Panc1 (cell line): ENCODE data around the gene ASB7. TPM values are rescaled to one million over a fixed set of nuclear protein-coding genes. Genes with fewer than 3 reads are reported as not detected.

Experiments used
- ATAC-seq: fragments of 200-7000 bp; cut with Tn5 transposase; 2 replicates; pipeline ENCODE4 v1.9.1; 2020; ENCODE audit warnings: mild to moderate bottlenecking, moderate library complexity
- BruUV-seq: library from RNA; stranded (reverse); fragments of 400-500 nt; replicated peaks from 2 replicates; lab custom pipeline; 2021; lab: Mats Ljungman, UMichigan
- CTCF ChIA-PET: fragments of 300-600 bp; sonication (Branson Sonifier 250); formaldehyde crosslinking; loops from one replicate; lab custom pipeline; 2022; ENCODE audit warnings: antibody characterized with exemption; lab: Charles Lee
- POLR2A ChIA-PET: fragments of 300-600 bp; sonication (Branson Sonifier 250); formaldehyde crosslinking; loops from one replicate; lab custom pipeline; 2022; ENCODE audit warnings: antibody characterized with exemption; lab: Charles Lee
- DNase-seq: peaks from one replicate; pipeline ENCODE4 v3.0.0-alpha.2; 2010; ENCODE audit warnings: low read depth, low spot score
- H3K27ac ChIP-seq: 2 replicates; pipeline ENCODE4 v1.5.1; 2011; ENCODE audit warnings: mild to moderate bottlenecking, low read length, inconsistent platforms
- H3K27me3 ChIP-seq: fragments of 200-500 bp; sonication (Bioruptor generic); 2 replicates; pipeline ENCODE4 v1.6.0; 2014; ENCODE audit warnings: low read length, inconsistent platforms; ENCODE audit not compliant: control insufficient read depth, insufficient read depth
- H3K36me3 ChIP-seq: fragments of 200-500 bp; sonication (Bioruptor generic); 2 replicates; pipeline ENCODE4 v1.5.1; 2014; ENCODE audit warnings: inconsistent platforms, mild to moderate bottlenecking, low read length, moderate library complexity; ENCODE audit not compliant: control insufficient read depth, insufficient read depth
- H3K4me1 ChIP-seq: 2 replicates; pipeline ENCODE4 v1.5.1; 2011; ENCODE audit warnings: inconsistent platforms, mild to moderate bottlenecking, low read length, moderate library complexity; ENCODE audit not compliant: control insufficient read depth, insufficient read depth
- H3K4me3 ChIP-seq, 2 experiments: 2 replicates each; pipeline ENCODE4 v1.5.1; 2011 to 2012; ENCODE audit warnings: low read depth in 2 of 2, low read length in 2 of 2, mild to moderate bottlenecking in 2 of 2, inconsistent platforms in 1 of 2, moderate library complexity in 1 of 2
- H3K9me3 ChIP-seq: fragments of 200-500 bp; sonication (Bioruptor generic); 2 replicates; pipeline ENCODE4 v1.5.1; 2014; ENCODE audit warnings: low read depth, mild to moderate bottlenecking, inconsistent platforms, low read length, moderate library complexity; ENCODE audit not compliant: control insufficient read depth, insufficient read depth
- CTCF ChIP-seq: fragments of 450-650 bp; IDR thresholded peaks from 2 replicates; pipeline ENCODE4 v1.5.1; 2017; ENCODE audit warnings: mild to moderate bottlenecking
- POLR2AphosphoS5 ChIP-seq: IDR thresholded peaks from 2 replicates; pipeline ENCODE4 v1.6.1; 2012; ENCODE audit warnings: mild to moderate bottlenecking, low read depth, low read length, moderate library complexity
- REST ChIP-seq, 2 experiments: IDR thresholded peaks; 2 replicates each; pipeline ENCODE4 v1.6.1; 2011 to 2012; ENCODE audit warnings: low read depth in 2 of 2, control low read depth in 1 of 2, low read length in 1 of 2, mild to moderate bottlenecking in 1 of 2, moderate library complexity in 1 of 2; ENCODE audit not compliant: insufficient read depth in 1 of 2
- SIN3A ChIP-seq: IDR thresholded peaks from 2 replicates; pipeline ENCODE4 v1.6.1; 2012; ENCODE audit warnings: low read depth, mild to moderate bottlenecking, low read length, moderate library complexity, borderline replicate concordance; ENCODE audit not compliant: insufficient read depth
- TCF7L2 ChIP-seq: IDR thresholded peaks from 2 replicates; pipeline ENCODE4 v1.6.1; 2011; ENCODE audit warnings: mild to moderate bottlenecking, low read depth, low read length, inconsistent platforms
- in situ Hi-C: cut with HindIII; loops from 2 replicates; pipeline ENCODE4 v1.10.0; 2016; ENCODE audit warnings: low sequenced_read_pairs, low pct_unique_long_range_greater_than_20kb
- intact Hi-C: fragments of 100-400 bp; cut with micrococcal nuclease; formaldehyde crosslinking; loops from one replicate; pipeline ENCODE4 v1.10.0; 2022; ENCODE audit not compliant: unreplicated experiment
- total RNA-seq: library from RNA; stranded (reverse); gene quantifications from one replicate; pipeline ENCODE4 v1.2.1, GENCODE V29; 2021; ENCODE audit not compliant: unreplicated experiment

The ASB7 gene
- total RNA-seq, 1 experiment from 2014 or later = 18.1 TPM

GRCh38 chr15:100570275-100570674 lies 32.1 kb upstream of the ASB7 start:
- H3K27ac ChIP-seq = no peak overlapping the region
- no peak overlapping the region for H3K4me3 ChIP-seq
- CTCF ChIA-PET = no interaction called here
- no peaks in the 10 kb centered on the region for H3K27me3 ChIP-seq
- POLR2A ChIA-PET = no interaction called here
- DNase-seq (no peak), ATAC-seq (no peak)
- intact Hi-C loops = loop anchor here (2.0 kb wide), 1 partner anchor 219 kb away; no protein-coding TSS in a partner anchor
- in situ Hi-C loops = no loop called here
- no TSS peak for BruUV-seq
- H3K9me3 ChIP-seq = no peaks in the 10 kb centered on the region
- peaks cover 7% of the 10 kb centered on the region for H3K36me3 ChIP-seq
- no peaks in the 10 kb centered on the region for H3K4me1 ChIP-seq
- TF ChIP-seq TCF7L2 (no peak), POLR2AphosphoS5 (no peak), SIN3A (no peak), CTCF (no peak), REST (IDR thresholded peaks at IDR 0.05; ENCODE audit: insufficient read depth in 1 of 2, low read depth in 2 of 2, low read length in 1 of 2) (no peak)

- no TSS peak for BruUV-seq
- ATAC-seq = no peak
- CTCF ChIA-PET = no interaction called here
These were observed 31.6 kb upstream of the ASB7 start for GRCh38 chr15:100570735-100571313.

More at GRCh38 chr15:100570735-100571313, 31.6 kb upstream of the ASB7 start:
- H3K27me3 ChIP-seq = no peaks in the 10 kb centered on the region
- H3K4me3 ChIP-seq = no peak overlapping the region
- H3K36me3 ChIP-seq = peaks cover 7% of the 10 kb centered on the region
- DNase-seq = no peak
- H3K27ac ChIP-seq = no peak overlapping the region
- H3K4me1 ChIP-seq = no peaks in the 10 kb centered on the region
- POLR2A ChIA-PET = no interaction called here
- TF ChIP-seq POLR2AphosphoS5 (no peak), REST (IDR thresholded peaks at IDR 0.05; ENCODE audit: insufficient read depth in 1 of 2, low read depth in 2 of 2, low read length in 1 of 2) (no peak), CTCF (no peak), SIN3A (no peak), TCF7L2 (no peak)
- intact Hi-C loops = loop anchor here (2.0 kb wide), 1 partner anchor 220 kb away; no protein-coding TSS in a partner anchor
- no peaks in the 10 kb centered on the region for H3K9me3 ChIP-seq
- in situ Hi-C loops = no loop called here
